GM12878 (cell line): ENCODE measurements around the gene ZBTB16. TPM values are rescaled to one million over a fixed set of nuclear protein-coding genes. Genes with fewer than 3 reads are reported as not detected.

Experiments
- HDGF ChIP-seq: fragments of 450-650 bp; IDR thresholded peaks from 2 replicates; pipeline ENCODE4 v1.6.1; 2016; ENCODE audit warnings: antibody characterized with exemption
- IRF4 ChIP-seq: IDR thresholded peaks from 2 replicates; pipeline ENCODE4 v1.6.1; 2011; ENCODE audit warnings: low read depth, low read length
- KAT2A ChIP-seq: conservative IDR thresholded peaks from 2 replicates; pipeline ENCODE4 v1.6.1; 2011; ENCODE audit warnings: low read depth, low read length; ENCODE audit not compliant: control insufficient read depth
- MTA3 ChIP-seq: IDR thresholded peaks from 2 replicates; pipeline ENCODE4 v1.6.1; 2012; ENCODE audit warnings: low read length, inconsistent platforms, borderline replicate concordance
- NFXL1 ChIP-seq: fragments of 450-650 bp; IDR thresholded peaks from 2 replicates; pipeline ENCODE4 v1.6.1; 2017; ENCODE audit warnings: antibody characterized with exemption, mild to moderate bottlenecking, borderline replicate concordance
- POU2F2 ChIP-seq: IDR thresholded peaks from 3 replicates; pipeline ENCODE4 v1.6.1; 2011; ENCODE audit warnings: low read depth, mild to moderate bottlenecking, low read length, borderline replicate concordance
- SP1 ChIP-seq: IDR thresholded peaks from one replicate; pipeline ENCODE4 v1.6.1; 2011; ENCODE audit warnings: low read depth, low read length
- YY1 ChIP-seq: IDR thresholded peaks from 2 replicates; pipeline ENCODE4 v1.6.1; 2011; ENCODE audit warnings: low read depth, mild to moderate bottlenecking, low read length
- ZNF24 ChIP-seq: fragments of 450-650 bp; IDR thresholded peaks from 2 replicates; pipeline ENCODE4 v1.6.1; 2017; ENCODE audit warnings: antibody characterized with exemption, mild to moderate bottlenecking
- ZZZ3 ChIP-seq: IDR thresholded peaks from 2 replicates; pipeline ENCODE4 v1.6.1; 2011; ENCODE audit warnings: low read depth; ENCODE audit not compliant: control insufficient read depth, insufficient read length
- polyA plus RNA-seq, 11 experiments: library from polyadenylated mRNA; depleted of rRNA in 4 of 11; unstranded in 6 of 11; stranded (reverse) in 5 of 11; fragments of >200 nt; fragmentation: Nextera tagmentation in 4 of 11; fragmentation: Illumina TruSeq in 1 of 11; extraction: Ambion mirVana in 4 of 11; extraction: Trizol in 1 of 11; gene quantifications; 1 replicate in 1 of 11; 2 replicates in 10 of 11; pipeline versions ENCODE4 v1.2.1 to v1.2.3, GENCODE V29; 2011 to 2016; ENCODE audit warnings: inconsistent platforms in 2 of 11, missing spikeins in 2 of 11, low read depth in 1 of 11
- total RNA-seq, 4 experiments: library from RNA; depleted of rRNA in 3 of 4; stranded (reverse); fragments of >200 nt in 3 of 4; fragmentation: Illumina TruSeq in 1 of 4; extraction: Trizol in 1 of 4; gene quantifications; 2 replicates each; pipeline versions ENCODE4 v1.2.1 to v1.2.3, GENCODE V29; 2013 to 2021
- TF ChIP-seq, protein P1 (sequence below): fragments of 150-350 bp; IDR thresholded peaks from 2 replicates; pipeline ENCODE4 v1.6.1; 2016; ENCODE audit warnings: low read depth, low read length
- TF ChIP-seq, protein P2 (sequence below), 3 experiments: IDR thresholded peaks in 2 of 3; conservative IDR thresholded peaks in 1 of 3; 2 replicates each; pipeline ENCODE4 v1.5.1; 2011; ENCODE audit warnings: low read depth in 3 of 3, low read length in 3 of 3, mild to moderate bottlenecking in 3 of 3, control low read depth in 2 of 3, moderate library complexity in 2 of 3, inconsistent platforms in 1 of 3, mixed read lengths in 1 of 3; ENCODE audit not compliant: control insufficient read depth in 2 of 3, insufficient read depth in 1 of 3; ENCODE audit errors: extremely low read depth in 1 of 3

ZBTB16 gene
- total and polyA plus RNA-seq, 10 of the 15 experiments (the other 5 are each of a cell fraction or from before 2014, with no cell fraction given), result 0.38 TPM; not detected in 9

DNA sequence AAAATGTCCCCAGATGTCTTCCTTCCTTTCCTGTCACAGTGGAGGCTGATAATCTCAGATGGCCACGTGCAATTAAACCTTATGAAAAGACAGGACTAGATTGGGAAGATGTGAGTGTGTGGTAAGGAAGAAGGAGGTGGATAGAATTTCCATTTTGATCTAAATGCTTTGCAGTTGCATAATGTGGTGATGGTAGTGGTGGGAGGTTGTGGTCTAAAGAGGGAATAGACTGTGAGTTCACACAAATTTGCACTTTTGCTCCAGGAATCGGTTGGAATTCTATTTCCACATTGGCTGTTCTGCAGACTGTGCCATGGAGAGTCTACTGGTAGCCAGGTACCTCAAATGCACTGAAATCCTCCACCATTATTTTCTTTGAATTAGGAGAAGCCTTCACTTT is 93.3 kb downstream of the ZBTB16 start (continued):
- TF ChIP-seq, protein P1, sequence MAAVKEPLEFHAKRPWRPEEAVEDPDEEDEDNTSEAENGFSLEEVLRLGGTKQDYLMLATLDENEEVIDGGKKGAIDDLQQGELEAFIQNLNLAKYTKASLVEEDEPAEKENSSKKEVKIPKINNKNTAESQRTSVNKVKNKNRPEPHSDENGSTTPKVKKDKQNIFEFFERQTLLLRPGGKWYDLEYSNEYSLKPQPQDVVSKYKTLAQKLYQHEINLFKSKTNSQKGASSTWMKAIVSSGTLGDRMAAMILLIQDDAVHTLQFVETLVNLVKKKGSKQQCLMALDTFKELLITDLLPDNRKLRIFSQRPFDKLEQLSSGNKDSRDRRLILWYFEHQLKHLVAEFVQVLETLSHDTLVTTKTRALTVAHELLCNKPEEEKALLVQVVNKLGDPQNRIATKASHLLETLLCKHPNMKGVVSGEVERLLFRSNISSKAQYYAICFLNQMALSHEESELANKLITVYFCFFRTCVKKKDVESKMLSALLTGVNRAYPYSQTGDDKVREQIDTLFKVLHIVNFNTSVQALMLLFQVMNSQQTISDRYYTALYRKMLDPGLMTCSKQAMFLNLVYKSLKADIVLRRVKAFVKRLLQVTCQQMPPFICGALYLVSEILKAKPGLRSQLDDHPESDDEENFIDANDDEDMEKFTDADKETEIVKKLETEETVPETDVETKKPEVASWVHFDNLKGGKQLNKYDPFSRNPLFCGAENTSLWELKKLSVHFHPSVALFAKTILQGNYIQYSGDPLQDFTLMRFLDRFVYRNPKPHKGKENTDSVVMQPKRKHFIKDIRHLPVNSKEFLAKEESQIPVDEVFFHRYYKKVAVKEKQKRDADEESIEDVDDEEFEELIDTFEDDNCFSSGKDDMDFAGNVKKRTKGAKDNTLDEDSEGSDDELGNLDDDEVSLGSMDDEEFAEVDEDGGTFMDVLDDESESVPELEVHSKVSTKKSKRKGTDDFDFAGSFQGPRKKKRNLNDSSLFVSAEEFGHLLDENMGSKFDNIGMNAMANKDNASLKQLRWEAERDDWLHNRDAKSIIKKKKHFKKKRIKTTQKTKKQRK, result no peak
- TF ChIP-seq IRF4, result no peak
- no peak for TF ChIP-seq ZZZ3
- TF ChIP-seq SP1, result no peak
- no peak for TF ChIP-seq MTA3
- no peak for TF ChIP-seq KAT2A
- no peak for TF ChIP-seq YY1
- no peak for TF ChIP-seq ZNF24
- no peak for TF ChIP-seq HDGF
- TF ChIP-seq, protein P2, sequence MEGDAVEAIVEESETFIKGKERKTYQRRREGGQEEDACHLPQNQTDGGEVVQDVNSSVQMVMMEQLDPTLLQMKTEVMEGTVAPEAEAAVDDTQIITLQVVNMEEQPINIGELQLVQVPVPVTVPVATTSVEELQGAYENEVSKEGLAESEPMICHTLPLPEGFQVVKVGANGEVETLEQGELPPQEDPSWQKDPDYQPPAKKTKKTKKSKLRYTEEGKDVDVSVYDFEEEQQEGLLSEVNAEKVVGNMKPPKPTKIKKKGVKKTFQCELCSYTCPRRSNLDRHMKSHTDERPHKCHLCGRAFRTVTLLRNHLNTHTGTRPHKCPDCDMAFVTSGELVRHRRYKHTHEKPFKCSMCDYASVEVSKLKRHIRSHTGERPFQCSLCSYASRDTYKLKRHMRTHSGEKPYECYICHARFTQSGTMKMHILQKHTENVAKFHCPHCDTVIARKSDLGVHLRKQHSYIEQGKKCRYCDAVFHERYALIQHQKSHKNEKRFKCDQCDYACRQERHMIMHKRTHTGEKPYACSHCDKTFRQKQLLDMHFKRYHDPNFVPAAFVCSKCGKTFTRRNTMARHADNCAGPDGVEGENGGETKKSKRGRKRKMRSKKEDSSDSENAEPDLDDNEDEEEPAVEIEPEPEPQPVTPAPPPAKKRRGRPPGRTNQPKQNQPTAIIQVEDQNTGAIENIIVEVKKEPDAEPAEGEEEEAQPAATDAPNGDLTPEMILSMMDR (IDR thresholded peaks at IDR 0.05 in 2 of 3, conservative IDR thresholded peaks at IDR 0.05 in 1 of 3; ENCODE audit: control insufficient read depth in 2 of 3, extremely low read depth in 1 of 3, insufficient read depth in 1 of 3, low read depth in 3 of 3, low read length in 3 of 3), result no peak
- TF ChIP-seq POU2F2, result no peak
- TF ChIP-seq NFXL1, result no peak
